ENCODE measurements around the gene TWIST2.

GRCh38 chr2:238892204-238892500 lies 44.3 kb downstream of the TWIST2 start:
- TF ChIP-seq EGR1 (IDR thresholded peaks at IDR 0.05) (no peak), TEAD4 (IDR thresholded peaks at IDR 0.05) (no peak)
